ENCODE measurements around the gene ZNF614.

GRCh38 chr19:51965583-51965982 is 62.6 kb downstream of the ZNF614 start:
- TF ChIP-seq, protein P1, sequence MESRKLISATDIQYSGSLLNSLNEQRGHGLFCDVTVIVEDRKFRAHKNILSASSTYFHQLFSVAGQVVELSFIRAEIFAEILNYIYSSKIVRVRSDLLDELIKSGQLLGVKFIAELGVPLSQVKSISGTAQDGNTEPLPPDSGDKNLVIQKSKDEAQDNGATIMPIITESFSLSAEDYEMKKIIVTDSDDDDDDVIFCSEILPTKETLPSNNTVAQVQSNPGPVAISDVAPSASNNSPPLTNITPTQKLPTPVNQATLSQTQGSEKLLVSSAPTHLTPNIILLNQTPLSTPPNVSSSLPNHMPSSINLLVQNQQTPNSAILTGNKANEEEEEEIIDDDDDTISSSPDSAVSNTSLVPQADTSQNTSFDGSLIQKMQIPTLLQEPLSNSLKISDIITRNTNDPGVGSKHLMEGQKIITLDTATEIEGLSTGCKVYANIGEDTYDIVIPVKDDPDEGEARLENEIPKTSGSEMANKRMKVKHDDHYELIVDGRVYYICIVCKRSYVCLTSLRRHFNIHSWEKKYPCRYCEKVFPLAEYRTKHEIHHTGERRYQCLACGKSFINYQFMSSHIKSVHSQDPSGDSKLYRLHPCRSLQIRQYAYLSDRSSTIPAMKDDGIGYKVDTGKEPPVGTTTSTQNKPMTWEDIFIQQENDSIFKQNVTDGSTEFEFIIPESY (IDR thresholded peaks at IDR 0.05; ENCODE audit: extremely low read depth, insufficient replicate concordance, low read length): no peak
- TF ChIP-seq, protein P2, sequence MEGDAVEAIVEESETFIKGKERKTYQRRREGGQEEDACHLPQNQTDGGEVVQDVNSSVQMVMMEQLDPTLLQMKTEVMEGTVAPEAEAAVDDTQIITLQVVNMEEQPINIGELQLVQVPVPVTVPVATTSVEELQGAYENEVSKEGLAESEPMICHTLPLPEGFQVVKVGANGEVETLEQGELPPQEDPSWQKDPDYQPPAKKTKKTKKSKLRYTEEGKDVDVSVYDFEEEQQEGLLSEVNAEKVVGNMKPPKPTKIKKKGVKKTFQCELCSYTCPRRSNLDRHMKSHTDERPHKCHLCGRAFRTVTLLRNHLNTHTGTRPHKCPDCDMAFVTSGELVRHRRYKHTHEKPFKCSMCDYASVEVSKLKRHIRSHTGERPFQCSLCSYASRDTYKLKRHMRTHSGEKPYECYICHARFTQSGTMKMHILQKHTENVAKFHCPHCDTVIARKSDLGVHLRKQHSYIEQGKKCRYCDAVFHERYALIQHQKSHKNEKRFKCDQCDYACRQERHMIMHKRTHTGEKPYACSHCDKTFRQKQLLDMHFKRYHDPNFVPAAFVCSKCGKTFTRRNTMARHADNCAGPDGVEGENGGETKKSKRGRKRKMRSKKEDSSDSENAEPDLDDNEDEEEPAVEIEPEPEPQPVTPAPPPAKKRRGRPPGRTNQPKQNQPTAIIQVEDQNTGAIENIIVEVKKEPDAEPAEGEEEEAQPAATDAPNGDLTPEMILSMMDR (IDR thresholded peaks at IDR 0.05 in 2 of 3, conservative IDR thresholded peaks at IDR 0.05 in 1 of 3; ENCODE audit: borderline replicate concordance in 1 of 3, insufficient read depth in 1 of 3, low read depth in 2 of 3, low read length in 2 of 3): no peak
- TF ChIP-seq RAD21 (IDR thresholded peaks at IDR 0.05; ENCODE audit: low read depth) (no peak), EGR1 (IDR thresholded peaks at IDR 0.05; ENCODE audit: low read depth) (no peak)

Measured in HCT116 (cell line).